OCI-LY1 (cell line): ENCODE data around the gene TOM1L2.

Experiments
- H2AFZ ChIP-seq: fragments of 200-600 bp; sonication (generic), shearing (Covaris generic); 2 replicates; pipeline ENCODE4 v1.6.0; 2014; ENCODE audit warnings: antibody characterized with exemption, mild to moderate bottlenecking, low read length
- H3F3A ChIP-seq: fragments of 200-600 bp; sonication (generic), shearing (Covaris generic); 2 replicates; pipeline ENCODE4 v1.6.0; 2014; ENCODE audit warnings: mild to moderate bottlenecking, antibody characterized with exemption, low read length, moderate library complexity; ENCODE audit not compliant: insufficient read depth
- H3K27ac ChIP-seq: fragments of 200-600 bp; sonication (generic); 2 replicates; pipeline ENCODE4 v1.5.1; 2014; ENCODE audit warnings: low read length, mixed run types, mild to moderate bottlenecking, low read depth; ENCODE audit not compliant: poor library complexity, severe bottlenecking
- H3K27me3 ChIP-seq: fragments of 200-600 bp; sonication (generic); 2 replicates; pipeline ENCODE4 v1.6.0; 2014; ENCODE audit warnings: antibody characterized with exemption, mild to moderate bottlenecking, low read length, moderate library complexity; ENCODE audit not compliant: insufficient read depth
- H3K36me3 ChIP-seq: fragments of 200-600 bp; sonication (generic); 2 replicates; pipeline ENCODE4 v1.6.1; 2014; ENCODE audit warnings: mild to moderate bottlenecking, antibody characterized with exemption, low read length, moderate library complexity, mixed read lengths; ENCODE audit not compliant: insufficient read depth
- H3K4me1 ChIP-seq: fragments of 200-600 bp; sonication (generic); 2 replicates; pipeline ENCODE4 v1.5.1; 2014; ENCODE audit warnings: mild to moderate bottlenecking, low read length, moderate library complexity; ENCODE audit not compliant: insufficient read depth, severe bottlenecking
- H3K4me2 ChIP-seq: fragments of 200-600 bp; sonication (generic), shearing (Covaris generic); 2 replicates; pipeline ENCODE4 v1.6.1; 2014; ENCODE audit warnings: low read length
- H3K4me3 ChIP-seq: fragments of 200-600 bp; sonication (generic); 2 replicates; pipeline ENCODE4 v1.5.1; 2014; ENCODE audit warnings: low read length, low read depth, mild to moderate bottlenecking, mixed read lengths; ENCODE audit not compliant: poor library complexity, severe bottlenecking
- H3K79me2 ChIP-seq: fragments of 200-600 bp; shearing (Covaris generic); 2 replicates; pipeline ENCODE4 v1.6.1; 2016; ENCODE audit warnings: mixed run types, low read length, mixed read lengths; ENCODE audit not compliant: insufficient read depth
- H3K9ac ChIP-seq: fragments of 200-600 bp; sonication (generic), shearing (Covaris generic); 2 replicates; pipeline ENCODE4 v1.6.1; 2014; ENCODE audit warnings: mild to moderate bottlenecking, low read length, mixed read lengths
- H3K9me2 ChIP-seq: fragments of 200-600 bp; sonication (generic), shearing (Covaris generic); 2 replicates; pipeline ENCODE4 v1.6.1; 2014; ENCODE audit warnings: low read depth, mild to moderate bottlenecking, low read length, mixed read lengths
- H3K9me3 ChIP-seq: fragments of 200-600 bp; shearing (Covaris generic); 2 replicates; pipeline ENCODE4 v1.6.1; 2014; ENCODE audit warnings: low read length, mixed read lengths
- H4K20me1 ChIP-seq: fragments of 200-600 bp; sonication (generic), shearing (Covaris generic); 2 replicates; pipeline ENCODE4 v1.6.0; 2016; ENCODE audit warnings: mild to moderate bottlenecking, low read length; ENCODE audit not compliant: insufficient read depth
- CTCF ChIP-seq: fragments of 200-600 bp; sonication (generic), shearing (Covaris generic); IDR thresholded peaks from 2 replicates; pipeline ENCODE4 v1.5.1; 2017; ENCODE audit warnings: mild to moderate bottlenecking, antibody characterized with exemption, low read length, moderate library complexity, mixed read lengths
- EZH2 ChIP-seq: fragments of 200-600 bp; sonication (generic), shearing (Covaris generic); IDR thresholded peaks from 2 replicates; pipeline ENCODE4 v1.8.0; 2017; ENCODE audit warnings: borderline replicate concordance, mixed run types, mild to moderate bottlenecking, antibody characterized with exemption, low read length, moderate library complexity, mixed read lengths

Gene TOM1L2

GRCh38 chr17:17924131-17924856 is 47.9 kb downstream of the TOM1L2 start:
- Histone ChIP-seq H3K27me3 (no peaks in the 10 kb centered on the region; the same call in 1 of the 2 replicates), H3K4me2 (no peak overlapping the region), H2AFZ (no peak overlapping the region)

GRCh38 chr17:17922070-17922614 is 50.1 kb downstream of the TOM1L2 start:
- H3K9me2 ChIP-seq: no peaks in the 10 kb centered on the region
- TF ChIP-seq CTCF: no peak
- TF ChIP-seq EZH2: no peak
- no peak overlapping the region for H3K4me3 ChIP-seq
- no peak overlapping the region for H2AFZ ChIP-seq
- no peak overlapping the region for H3K27ac ChIP-seq
- H3K9me3 ChIP-seq: no peaks in the 10 kb centered on the region
- H3K9ac ChIP-seq: no peak overlapping the region
- H3K4me2 ChIP-seq: no peak overlapping the region
- H4K20me1 ChIP-seq: no peaks in the 10 kb centered on the region
- no peaks in the 10 kb centered on the region; the same call in 1 of the 2 replicates for H3K27me3 ChIP-seq
- no peaks in the 10 kb centered on the region for H3K36me3 ChIP-seq
- H3K79me2 ChIP-seq: no peaks in the 10 kb centered on the region
- H3K4me1 ChIP-seq: no peaks in the 10 kb centered on the region
- H3F3A ChIP-seq: no peaks in the 10 kb centered on the region

More at GRCh38 chr17:17924131-17924856, 47.9 kb downstream of the TOM1L2 start:
- TF ChIP-seq CTCF: no peak
- no peak for TF ChIP-seq EZH2
- no peaks in the 10 kb centered on the region for H3K4me1 ChIP-seq
- H3K9ac ChIP-seq: no peak overlapping the region
- H4K20me1 ChIP-seq: no peaks in the 10 kb centered on the region
- H3K9me2 ChIP-seq: no peaks in the 10 kb centered on the region
- no peaks in the 10 kb centered on the region for H3K9me3 ChIP-seq
- H3F3A ChIP-seq: no peaks in the 10 kb centered on the region
- H3K36me3 ChIP-seq: no peaks in the 10 kb centered on the region
- no peaks in the 10 kb centered on the region for H3K79me2 ChIP-seq
- no peak overlapping the region for H3K4me3 ChIP-seq
- no peak overlapping the region for H3K27ac ChIP-seq

GRCh38 chr17:17921192-17922069 is 50.8 kb downstream of the TOM1L2 start:
- Histone ChIP-seq H4K20me1 (no peaks in the 10 kb centered on the region), H3K4me2 (no peak overlapping the region), H3K9ac (no peak overlapping the region), H3K4me1 (no peaks in the 10 kb centered on the region), H3K27ac (no peak overlapping the region), H3K36me3 (no peaks in the 10 kb centered on the region), H3K4me3 (no peak overlapping the region), H3K27me3 (no peaks in the 10 kb centered on the region; the same call in 1 of the 2 replicates), H3K9me2 (no peaks in the 10 kb centered on the region), H3F3A (no peaks in the 10 kb centered on the region), H2AFZ (no peak overlapping the region), H3K79me2 (no peaks in the 10 kb centered on the region), H3K9me3 (no peaks in the 10 kb centered on the region)
- no peak for TF ChIP-seq EZH2
- TF ChIP-seq CTCF: no peak
